ENCODE data around the gene ATRAID.
"Not testable (repeated sequence)": the region's sequence is repeated elsewhere in the genome, so short reads cannot be mapped to it uniquely, and the experiment has no call there.

The ATRAID gene

GRCh38 chr2:27211943-27212625 lies at the start of gene ATRAID, which contains the start of gene SLC5A6:
Gene ATRAID, plus strand, starts transcription at chr2:27212041. Its CDS starts 328 bp downstream, at chr2:27212369.
Gene SLC5A6, minus strand, starts transcription at chr2:27212268. Its CDS starts 4,618 bp downstream, at chr2:27207650.
- peak; percentile 80 to 87 for DNase-seq

DNA sequence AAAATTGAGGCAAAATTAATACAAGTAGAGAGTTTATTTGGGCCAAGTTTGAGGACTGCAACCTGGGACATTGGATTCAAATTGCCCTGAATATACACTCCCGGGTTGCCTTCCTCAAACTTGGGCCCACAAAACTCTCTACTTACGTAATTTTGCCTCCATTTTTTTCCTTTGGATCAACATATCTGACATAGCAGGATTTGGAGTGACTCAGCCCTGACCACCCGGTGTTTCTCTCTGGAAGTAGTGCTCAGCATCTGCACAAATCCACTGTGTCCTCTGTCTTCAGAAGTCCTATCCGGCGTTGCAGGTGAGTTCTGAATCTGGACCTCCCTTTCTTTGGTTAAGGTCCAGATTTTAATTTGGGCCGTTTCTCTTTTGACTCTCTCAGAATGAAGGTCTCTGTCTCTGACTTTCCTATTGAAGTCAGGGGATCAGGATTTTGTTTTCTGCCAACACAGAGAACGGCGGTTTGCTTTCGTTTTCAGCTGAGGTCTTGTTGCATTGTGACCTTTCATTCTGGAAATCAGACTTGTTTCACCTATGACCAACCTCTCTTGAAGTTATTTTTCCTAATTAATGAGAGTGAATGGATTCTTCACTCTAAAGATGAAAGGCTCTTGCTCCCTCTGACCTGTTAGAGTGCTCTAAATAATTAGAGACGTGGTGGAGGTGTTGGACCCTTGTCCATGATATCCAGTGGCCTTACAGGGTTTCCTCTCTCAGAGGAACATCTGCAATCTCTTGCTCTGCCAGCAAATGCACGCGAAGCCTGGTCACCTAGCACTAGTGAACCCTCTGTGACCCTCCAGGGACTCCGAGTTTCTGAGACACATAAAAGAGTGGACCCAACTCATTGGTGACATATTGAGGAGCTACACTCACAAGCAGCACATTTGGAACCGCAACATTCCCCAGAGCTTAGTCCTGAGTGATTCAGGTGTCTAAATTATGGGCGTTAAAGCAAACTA lies 49.4 kb upstream of the ATRAID start:
- DNase-seq = no peak

GRCh38 chr2:27164960-27165763 lies 46.7 kb upstream of the ATRAID start:
- no peak for DNase-seq

DNA sequence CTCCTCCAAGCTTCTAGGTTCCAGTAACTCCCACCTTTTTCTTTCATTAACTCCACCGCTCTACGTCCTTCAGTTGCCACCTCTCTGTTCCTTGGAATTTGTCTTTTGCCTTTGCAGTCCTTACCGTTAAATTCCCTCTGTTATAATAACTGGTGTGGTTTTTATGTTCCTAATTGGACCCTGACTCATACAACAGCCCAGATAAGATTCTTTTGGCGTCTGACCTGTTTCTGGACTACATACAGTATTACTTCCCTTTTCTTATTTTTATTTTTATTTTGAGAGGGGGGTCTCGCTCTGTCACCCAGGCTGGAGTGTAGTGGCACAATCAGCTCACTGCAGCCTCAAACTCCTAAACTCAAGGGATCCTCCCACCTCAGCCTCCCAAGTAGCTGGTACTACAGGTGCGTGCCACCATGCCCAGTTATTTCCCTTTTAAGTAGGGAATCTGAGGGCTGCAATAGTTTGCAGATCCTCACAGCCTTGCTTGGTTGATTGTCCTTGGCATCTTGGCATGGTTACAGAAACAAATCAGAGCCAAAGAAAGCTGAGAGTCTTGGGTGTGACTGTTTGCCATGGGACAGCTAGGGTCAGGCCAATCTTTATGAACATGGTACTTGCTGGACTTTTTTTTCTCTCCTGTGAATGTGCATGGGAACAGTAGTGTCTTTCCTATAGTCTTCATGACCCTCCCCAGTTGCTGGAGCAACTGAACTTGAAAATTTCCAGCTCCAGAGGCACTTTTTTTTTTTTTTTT lies 41.1 kb upstream of the ATRAID start:
- no peak for DNase-seq

GRCh38 chr2:27171351-27171848 lies 40.4 kb upstream of the ATRAID start:
- no peak for DNase-seq

DNA sequence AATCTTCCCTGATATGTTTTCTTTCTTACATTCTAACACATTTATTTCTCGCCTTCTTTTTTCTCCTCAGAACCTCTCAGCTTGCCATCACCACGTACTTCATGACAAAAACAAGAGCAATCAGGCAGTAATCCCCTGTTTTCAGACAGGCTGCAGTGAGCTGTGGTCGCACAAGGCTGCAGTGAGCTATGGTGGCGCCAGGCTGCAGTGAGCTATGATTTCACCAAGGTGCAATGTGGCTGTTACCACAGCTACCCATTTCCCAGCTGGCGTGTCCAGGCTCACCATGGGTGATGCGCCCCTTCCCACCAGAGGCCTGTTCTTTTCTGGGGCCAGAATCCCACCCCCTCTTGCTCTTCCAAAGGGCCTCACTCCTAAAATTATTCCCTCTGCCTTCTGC lies 37.2 kb upstream of the ATRAID start:
- DNase-seq = no peak

DNA sequence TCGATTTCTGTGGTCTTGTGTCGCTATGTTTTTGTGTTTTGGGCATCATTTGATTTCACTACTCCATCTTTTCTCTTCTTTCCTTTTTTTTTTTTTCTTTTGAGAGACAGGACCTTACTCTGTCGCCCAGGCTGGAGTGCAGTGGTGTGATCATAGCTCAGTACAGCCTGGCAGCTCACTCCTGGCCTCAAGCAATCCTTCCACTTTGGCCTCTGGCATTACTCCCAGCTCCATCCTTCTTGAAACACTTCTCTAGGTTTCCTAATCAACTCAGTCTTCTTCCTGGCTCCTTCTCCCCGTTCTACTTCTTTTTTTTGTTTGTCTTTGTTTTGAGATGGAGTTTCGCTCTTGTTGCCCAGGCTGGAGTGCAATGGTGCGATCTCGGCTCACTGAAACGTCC lies 36.5 kb upstream of the ATRAID start:
- DNase-seq = no peak

DNA sequence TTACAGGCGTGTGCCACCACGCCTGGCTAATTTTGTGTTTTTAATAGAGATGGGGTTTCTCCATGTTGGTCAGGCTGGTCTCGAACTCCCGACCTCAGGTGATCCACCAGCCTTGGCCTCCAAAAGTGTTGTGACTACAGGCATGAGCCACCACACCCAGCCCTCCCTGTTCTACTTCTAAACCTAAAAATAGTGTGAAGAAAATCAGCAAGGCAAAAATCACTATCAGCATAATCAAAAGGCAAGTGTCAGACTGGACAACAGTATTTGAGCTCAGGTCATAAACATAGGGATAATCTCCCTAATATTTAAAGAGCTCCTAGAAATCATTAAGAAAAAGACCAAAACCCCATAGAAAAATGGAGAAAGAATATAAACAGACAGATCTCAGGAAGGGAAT lies 36.1 kb upstream of the ATRAID start:
- DNase-seq = not testable (repeated sequence)

- no peak for DNase-seq
Observed at GRCh38 chr2:27177441-27178351, 34.1 kb upstream of the ATRAID start.

- no peak for DNase-seq
Observed at GRCh38 chr2:27178469-27178868, 33.4 kb upstream of the ATRAID start.

GRCh38 chr2:27179344-27180000 lies 32.4 kb upstream of the ATRAID start:
- DNase-seq = no peak

DNA sequence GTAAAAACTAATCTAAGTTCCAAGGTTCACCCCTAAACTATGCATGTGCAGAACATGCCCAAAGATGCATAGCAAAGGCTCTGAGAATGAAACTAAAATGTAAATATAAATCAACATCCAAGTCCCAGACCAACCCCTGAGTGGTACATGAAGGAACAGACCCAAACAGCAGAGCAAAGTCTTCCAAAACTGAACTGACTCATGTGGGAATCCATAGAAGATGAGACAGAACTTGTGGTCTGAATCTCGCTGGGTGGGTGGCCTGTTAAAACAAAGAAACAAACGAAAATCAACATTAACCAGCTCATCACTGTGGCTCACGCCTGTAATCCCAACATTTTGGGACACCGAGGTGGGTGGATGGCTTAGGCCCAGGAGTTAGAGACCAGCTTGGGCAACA lies 29.5 kb upstream of the ATRAID start:
- no peak for DNase-seq

DNA sequence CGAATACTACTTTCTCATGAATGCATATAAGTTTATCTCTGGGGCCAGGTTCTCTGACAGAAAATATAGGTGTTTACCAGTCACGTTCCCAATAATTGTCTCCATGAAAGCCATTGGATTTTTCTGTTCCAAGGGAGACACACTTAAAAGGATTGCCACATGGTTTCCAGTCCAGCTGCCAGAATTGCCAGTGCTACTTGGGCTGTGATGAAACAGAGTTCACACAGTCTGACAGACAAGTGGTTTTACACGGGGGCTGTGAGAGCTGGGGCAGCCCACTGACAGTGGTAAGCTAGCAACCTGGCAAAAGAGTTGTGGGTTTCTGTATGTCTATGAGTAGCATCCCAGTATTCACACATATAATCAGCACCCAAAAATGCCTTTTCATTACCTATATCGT lies 27.7 kb upstream of the ATRAID start:
- no peak for DNase-seq

DNA sequence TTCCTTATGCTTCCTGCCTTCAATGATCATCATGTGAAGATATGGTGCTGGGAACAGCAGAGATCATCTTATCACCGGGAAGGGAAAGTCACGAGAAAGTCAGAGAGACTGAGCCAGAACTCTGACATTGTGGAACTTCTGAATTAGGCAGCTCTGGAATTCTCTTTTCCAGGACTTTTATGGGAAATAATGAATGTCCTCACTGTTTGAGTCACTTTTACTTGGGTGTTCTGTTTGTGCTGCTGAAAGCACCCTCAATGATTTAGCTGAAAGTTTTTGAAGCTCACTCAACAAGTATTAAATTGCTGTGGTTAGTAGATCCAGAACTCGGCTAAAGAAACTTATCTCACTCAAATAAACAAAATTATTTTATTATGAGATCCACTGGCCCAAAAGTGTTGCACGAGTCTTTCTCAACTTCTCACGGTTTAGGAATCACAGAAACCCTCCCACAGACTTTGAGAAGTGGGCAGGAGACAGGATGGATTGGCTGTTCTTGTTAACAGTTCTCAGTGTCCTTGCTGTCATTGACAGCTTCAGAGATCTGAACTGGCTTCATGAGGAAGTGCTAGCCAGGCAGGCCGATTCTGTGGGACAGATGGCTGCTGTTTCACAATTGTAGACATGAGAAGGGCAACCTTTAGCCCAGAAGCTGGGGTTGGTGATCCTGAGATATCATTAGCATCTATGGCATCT lies 26.4 kb upstream of the ATRAID start:
- peak in 1 of 2 experiments; percentile 62 for DNase-seq

DNA sequence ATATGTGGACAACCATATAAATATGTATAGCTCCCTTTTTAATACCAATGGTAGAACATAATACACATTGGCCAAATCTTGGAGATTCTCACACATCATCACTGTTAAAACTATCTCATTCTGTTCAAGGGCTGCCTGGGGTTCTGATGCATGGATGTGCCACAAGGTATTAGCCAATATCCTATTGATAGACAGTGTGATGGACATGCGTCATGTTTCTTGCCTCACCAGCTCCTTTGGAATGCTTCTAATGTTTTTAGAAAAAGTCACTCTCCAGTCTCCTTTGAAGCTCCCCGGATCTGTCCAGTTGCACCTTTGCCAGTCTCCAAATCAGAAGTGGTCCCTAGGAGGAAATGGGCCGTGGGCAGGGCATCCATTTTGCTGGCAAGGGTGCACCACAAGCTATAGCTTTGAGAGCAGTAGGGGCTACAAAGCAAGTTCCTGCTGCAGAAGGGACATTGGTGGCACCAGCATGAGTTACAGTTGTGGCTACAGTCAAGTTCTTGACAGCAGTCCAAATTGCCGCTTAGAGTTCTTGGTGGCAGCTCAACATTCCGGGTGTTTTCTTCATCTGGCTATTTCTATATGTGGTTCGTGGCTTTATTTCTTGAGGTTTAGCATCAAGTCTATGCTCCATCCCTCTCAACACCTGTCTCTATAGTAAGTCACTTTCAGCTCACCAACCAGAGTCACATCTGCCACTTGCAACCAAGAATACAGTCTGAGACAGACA lies 25.1 kb upstream of the ATRAID start:
- DNase-seq = no peak

GRCh38 chr2:27189989-27190388 lies 21.9 kb upstream of the ATRAID start:
- DNase-seq = no peak

GRCh38 chr2:27191070-27191829 lies 20.6 kb upstream of the ATRAID start:
- DNase-seq = peak; percentile 52 to 76
